Measurements from ENCODE around the gene PTX4.

The PTX4 gene

DNA sequence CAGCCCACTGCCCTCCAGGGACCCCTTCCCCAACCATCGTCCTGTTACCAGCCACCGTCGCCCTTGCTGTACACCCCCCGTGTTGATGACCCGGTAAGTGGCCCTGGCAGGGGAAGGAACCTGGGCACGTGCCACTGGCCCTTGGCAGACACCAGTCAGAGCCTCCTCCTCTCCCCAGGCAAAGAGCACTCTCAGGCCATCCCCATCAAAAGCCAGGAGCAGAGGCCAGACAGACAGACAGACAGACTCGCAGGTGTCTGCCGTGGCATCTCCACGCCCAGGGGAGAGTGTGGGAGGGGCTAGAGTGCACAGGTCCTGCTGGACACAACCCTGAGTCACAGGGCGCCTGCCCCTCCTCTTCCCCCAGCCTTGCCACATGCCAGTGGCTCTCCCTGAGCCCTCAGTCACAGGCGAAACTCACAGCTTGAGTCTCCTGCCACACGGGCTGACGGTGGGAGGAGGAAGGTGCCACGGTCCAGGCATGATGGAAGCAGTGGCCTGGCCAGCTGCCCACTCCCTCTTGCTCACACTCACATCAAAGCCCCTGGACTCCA is 21.7 kb downstream of the PTX4 start:
- DNase-seq (ENCODE audit: low spot score), result no peak
- in situ Hi-C loops (cut with MboI; ENCODE audit: low sequenced_read_pairs, unreplicated experiment), result no loop called here
- TF ChIP-seq, protein P1, sequence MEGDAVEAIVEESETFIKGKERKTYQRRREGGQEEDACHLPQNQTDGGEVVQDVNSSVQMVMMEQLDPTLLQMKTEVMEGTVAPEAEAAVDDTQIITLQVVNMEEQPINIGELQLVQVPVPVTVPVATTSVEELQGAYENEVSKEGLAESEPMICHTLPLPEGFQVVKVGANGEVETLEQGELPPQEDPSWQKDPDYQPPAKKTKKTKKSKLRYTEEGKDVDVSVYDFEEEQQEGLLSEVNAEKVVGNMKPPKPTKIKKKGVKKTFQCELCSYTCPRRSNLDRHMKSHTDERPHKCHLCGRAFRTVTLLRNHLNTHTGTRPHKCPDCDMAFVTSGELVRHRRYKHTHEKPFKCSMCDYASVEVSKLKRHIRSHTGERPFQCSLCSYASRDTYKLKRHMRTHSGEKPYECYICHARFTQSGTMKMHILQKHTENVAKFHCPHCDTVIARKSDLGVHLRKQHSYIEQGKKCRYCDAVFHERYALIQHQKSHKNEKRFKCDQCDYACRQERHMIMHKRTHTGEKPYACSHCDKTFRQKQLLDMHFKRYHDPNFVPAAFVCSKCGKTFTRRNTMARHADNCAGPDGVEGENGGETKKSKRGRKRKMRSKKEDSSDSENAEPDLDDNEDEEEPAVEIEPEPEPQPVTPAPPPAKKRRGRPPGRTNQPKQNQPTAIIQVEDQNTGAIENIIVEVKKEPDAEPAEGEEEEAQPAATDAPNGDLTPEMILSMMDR (IDR thresholded peaks at IDR 0.05; ENCODE audit: borderline replicate concordance, control extremely low read depth, extremely low read depth, insufficient read depth, missing control alignments), result no peak

DNA sequence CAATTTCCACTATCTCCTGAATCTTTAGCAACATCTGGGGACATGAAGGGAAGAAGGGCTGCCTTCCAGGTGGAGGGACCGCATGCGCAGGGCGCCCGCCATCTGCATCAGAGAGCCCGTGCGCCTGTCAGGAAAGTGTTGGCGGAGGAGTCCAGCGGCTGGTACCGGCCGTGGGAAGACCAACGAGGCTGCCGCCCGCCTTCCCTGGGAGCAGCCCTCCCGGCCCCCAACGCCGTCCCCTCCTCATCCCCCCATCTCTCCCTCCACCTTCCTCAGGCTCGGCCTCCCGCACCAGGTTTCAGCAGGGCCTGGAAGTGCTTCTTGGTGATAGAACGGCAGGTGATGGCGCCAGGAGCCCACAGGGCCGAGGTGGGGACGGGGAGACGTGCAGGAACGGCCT is 22.7 kb downstream of the PTX4 start:
- no peak for DNase-seq (ENCODE audit: low spot score)
- in situ Hi-C loops (cut with MboI; ENCODE audit: low sequenced_read_pairs, unreplicated experiment), result no loop called here
- TF ChIP-seq, protein P1 (IDR thresholded peaks at IDR 0.05; ENCODE audit: borderline replicate concordance, control extremely low read depth, extremely low read depth, insufficient read depth, missing control alignments), result no peak

DNA sequence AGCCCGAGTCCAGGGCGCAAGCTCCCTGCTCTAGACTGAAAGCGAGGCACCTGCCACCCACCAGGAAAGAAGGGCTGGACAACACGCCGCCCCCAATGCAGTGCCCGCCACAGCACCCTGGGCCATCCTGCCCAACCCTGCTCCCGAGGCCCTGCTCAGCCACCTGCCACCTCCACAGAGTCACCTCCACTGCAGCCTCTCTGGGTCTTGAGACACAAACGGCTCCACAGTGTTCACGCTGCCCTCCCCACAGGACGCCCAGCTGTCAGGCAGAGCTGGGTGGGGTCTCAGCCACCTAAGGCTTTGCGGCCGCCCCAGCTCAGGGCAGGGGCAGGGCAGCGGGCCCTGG is 23.2 kb downstream of the PTX4 start:
- no peak for DNase-seq (ENCODE audit: low spot score)
- TF ChIP-seq, protein P1 (IDR thresholded peaks at IDR 0.05; ENCODE audit: borderline replicate concordance, control extremely low read depth, extremely low read depth, insufficient read depth, missing control alignments), result no peak
- in situ Hi-C loops (cut with MboI; ENCODE audit: low sequenced_read_pairs, unreplicated experiment), result no loop called here

DNA sequence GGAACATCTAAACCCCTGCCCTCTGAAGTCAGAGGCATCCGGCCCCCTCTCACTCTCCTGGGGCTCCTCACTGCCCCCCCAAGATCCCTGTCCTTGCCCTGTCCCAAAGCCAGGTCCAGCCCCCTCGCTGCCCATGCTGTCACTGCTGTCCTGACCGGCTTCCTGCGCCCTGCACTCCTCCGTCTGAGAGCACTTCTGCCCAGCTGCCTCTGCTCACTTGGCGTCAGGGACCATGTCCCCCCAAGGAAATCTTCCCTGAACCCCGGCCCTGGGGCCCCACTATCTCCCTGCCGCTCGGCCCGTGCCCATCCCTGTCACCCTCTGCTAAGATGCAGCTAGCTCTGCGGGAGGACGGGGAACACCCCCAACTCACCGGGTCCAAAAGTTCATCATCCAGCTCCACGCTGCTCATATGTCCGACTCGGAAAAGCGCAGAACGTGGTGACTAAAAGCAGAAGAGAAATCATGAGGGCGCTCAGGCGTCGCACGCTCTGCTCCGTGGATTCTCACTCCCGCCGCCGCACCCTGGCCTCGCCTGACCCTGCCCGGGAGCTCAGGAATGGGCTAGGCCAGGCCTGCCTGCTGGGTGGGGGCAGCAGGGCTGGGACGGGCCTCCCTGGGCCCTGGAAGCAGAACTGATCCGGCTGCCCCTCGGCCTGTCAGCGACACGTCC is 23.7 kb downstream of the PTX4 start:
- in situ Hi-C loops (cut with MboI; ENCODE audit: low sequenced_read_pairs, unreplicated experiment), result no loop called here
- DNase-seq (ENCODE audit: low spot score), result no peak

DNA sequence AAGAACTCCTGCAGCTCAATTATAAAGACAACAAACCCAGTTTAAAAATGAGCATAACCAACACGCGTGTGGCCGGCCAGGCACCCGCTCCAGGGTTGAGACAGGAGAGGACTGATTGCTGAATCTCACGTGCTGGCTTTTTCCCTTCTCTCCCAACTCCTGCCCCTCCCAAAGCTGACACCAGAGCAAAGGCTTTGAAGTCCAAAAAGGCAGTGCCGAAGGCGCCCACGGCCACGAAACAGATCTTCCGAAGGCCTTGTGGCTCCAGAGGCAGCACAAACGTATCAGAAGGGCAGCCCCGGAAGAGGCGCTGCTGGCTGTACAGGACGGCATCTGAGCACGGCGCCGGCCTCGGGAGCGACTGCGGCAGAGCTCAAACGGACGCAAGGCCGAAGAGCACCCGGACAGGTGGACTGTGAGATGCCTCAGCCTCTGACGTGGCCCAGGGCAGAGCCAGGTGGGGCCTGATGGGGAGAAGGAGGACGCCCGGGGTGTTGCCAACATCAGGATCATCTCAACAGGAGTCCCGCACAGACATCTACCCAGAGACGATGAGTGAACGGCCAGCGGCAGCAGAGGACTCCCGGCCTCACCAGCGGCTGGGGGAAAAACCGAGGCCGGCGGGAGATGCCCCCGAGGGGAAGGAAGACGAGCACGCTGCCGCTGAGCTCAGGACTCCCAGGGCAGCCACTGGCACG is 24.4 kb downstream of the PTX4 start:
- DNase-seq (ENCODE audit: low spot score), result no peak
- TF ChIP-seq, protein P1 (IDR thresholded peaks at IDR 0.05; ENCODE audit: borderline replicate concordance, control extremely low read depth, extremely low read depth, insufficient read depth, missing control alignments), result no peak
- in situ Hi-C loops (cut with MboI; ENCODE audit: low sequenced_read_pairs, unreplicated experiment), result no loop called here

More for the DNA sequence above, 23.7 kb downstream of the PTX4 start:
- TF ChIP-seq, protein P1 (IDR thresholded peaks at IDR 0.05; ENCODE audit: borderline replicate concordance, control extremely low read depth, extremely low read depth, insufficient read depth, missing control alignments), result no peak

DNA sequence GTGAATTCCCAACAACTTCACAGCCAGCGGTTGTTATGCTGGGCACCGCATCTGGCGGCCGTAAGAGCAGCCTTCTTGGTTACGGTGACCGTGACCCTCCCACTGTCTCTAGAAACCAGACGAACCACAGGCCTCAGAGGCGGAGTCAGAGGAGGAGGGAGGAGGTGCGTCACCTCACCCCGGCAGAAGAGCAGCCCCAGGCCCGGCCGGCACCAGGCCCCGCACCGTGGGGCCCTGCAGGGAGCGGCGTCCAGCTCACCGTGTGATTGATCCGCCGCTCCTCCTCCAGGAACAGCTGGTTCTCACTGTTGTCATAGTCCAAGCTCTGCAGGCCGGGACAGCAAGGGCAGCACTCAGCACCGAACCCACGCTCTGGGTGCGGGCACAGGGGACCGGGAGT is 27.6 kb downstream of the PTX4 start:
- DNase-seq (ENCODE audit: low spot score), result no peak
- TF ChIP-seq, protein P1 (IDR thresholded peaks at IDR 0.05; ENCODE audit: borderline replicate concordance, control extremely low read depth, extremely low read depth, insufficient read depth, missing control alignments), result no peak
- in situ Hi-C loops (cut with MboI; ENCODE audit: low sequenced_read_pairs, unreplicated experiment), result no loop called here
